Measurements from ENCODE around the gene KRTAP23-1.

DNA sequence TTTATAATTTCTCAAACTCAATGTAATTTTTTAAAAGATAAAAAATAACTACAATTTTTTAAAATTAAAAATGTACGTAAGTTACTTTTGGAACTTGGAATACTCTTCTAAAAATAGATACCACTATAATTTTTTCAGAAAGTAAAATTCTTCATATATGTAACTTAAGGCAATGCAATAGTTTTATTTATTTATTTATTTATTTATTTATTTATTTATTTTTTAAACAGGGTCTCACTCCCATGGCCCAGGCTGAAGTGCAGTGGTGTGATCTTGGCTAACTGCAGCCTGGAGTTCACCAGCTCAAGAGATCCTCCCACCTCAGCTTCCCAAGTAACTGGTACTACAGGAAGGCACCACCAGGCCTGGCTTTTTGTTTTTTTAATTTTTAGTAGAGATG is 3.1 kb upstream of the KRTAP23-1 start:
- TF ChIP-seq, protein P1, sequence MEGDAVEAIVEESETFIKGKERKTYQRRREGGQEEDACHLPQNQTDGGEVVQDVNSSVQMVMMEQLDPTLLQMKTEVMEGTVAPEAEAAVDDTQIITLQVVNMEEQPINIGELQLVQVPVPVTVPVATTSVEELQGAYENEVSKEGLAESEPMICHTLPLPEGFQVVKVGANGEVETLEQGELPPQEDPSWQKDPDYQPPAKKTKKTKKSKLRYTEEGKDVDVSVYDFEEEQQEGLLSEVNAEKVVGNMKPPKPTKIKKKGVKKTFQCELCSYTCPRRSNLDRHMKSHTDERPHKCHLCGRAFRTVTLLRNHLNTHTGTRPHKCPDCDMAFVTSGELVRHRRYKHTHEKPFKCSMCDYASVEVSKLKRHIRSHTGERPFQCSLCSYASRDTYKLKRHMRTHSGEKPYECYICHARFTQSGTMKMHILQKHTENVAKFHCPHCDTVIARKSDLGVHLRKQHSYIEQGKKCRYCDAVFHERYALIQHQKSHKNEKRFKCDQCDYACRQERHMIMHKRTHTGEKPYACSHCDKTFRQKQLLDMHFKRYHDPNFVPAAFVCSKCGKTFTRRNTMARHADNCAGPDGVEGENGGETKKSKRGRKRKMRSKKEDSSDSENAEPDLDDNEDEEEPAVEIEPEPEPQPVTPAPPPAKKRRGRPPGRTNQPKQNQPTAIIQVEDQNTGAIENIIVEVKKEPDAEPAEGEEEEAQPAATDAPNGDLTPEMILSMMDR (IDR thresholded peaks at IDR 0.05; ENCODE audit: low read depth, low read length, missing input control), result no peak
- TF ChIP-seq RAD21 (IDR thresholded peaks at IDR 0.05) (no peak), GABPA (IDR thresholded peaks at IDR 0.05 in 1 of 2, conservative IDR thresholded peaks at IDR 0.05 in 1 of 2) (no peak), FOXA1 (IDR thresholded peaks at IDR 0.05) (no peak), RXRA (IDR thresholded peaks at IDR 0.05) (no peak), YY1 (IDR thresholded peaks at IDR 0.05) (no peak)
- TF ChIP-seq, protein P2, sequence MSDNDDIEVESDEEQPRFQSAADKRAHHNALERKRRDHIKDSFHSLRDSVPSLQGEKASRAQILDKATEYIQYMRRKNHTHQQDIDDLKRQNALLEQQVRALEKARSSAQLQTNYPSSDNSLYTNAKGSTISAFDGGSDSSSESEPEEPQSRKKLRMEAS (IDR thresholded peaks at IDR 0.05), result no peak
- TF ChIP-seq, protein P3, sequence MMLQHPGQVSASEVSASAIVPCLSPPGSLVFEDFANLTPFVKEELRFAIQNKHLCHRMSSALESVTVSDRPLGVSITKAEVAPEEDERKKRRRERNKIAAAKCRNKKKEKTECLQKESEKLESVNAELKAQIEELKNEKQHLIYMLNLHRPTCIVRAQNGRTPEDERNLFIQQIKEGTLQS (IDR thresholded peaks at IDR 0.05), result no peak
